Keratinocyte (primary cell): ENCODE results near the gene GJB4. TPM values are rescaled to one million over a fixed set of nuclear protein-coding genes. Genes with fewer than 3 reads are reported as not detected.
"Not testable (repeated sequence)": the region's sequence is repeated elsewhere in the genome, so short reads cannot be mapped to it uniquely, and the experiment has no call there.

Source experiments
- DNase-seq: peaks from one replicate; pipeline ENCODE4 v3.0.0-alpha.2; 2011; ENCODE audit warnings: low read depth, missing footprints, low spot score
- FAIRE-seq: peaks from 2 replicates; lab custom pipeline; 2011; peaks lifted over from hg19 to GRCh38; lab: Jason Lieb, UNC
- H2AFZ ChIP-seq: 2 replicates; pipeline ENCODE4 v1.6.0; 2012; ENCODE audit warnings: low read length, control low read depth, inconsistent platforms; ENCODE audit not compliant: control insufficient read depth
- H3K27ac ChIP-seq: 2 replicates; pipeline ENCODE4 v1.5.1; 2011; ENCODE audit warnings: low read length; ENCODE audit not compliant: control insufficient read depth, insufficient read depth
- H3K27me3 ChIP-seq: 3 replicates; pipeline ENCODE4 v1.6.0; 2011; ENCODE audit warnings: low read length; ENCODE audit not compliant: control insufficient read depth, insufficient read depth; ENCODE audit errors: extremely low read depth
- H3K36me3 ChIP-seq, 2 experiments: 2 replicates in 1 of 2; 3 replicates in 1 of 2; pipeline ENCODE4 v1.5.1; 2011; ENCODE audit warnings: low read length in 2 of 2, mild to moderate bottlenecking in 1 of 2; ENCODE audit not compliant: control insufficient read depth in 2 of 2, insufficient read depth in 2 of 2; ENCODE audit errors: extremely low read depth in 1 of 2
- H3K4me1 ChIP-seq: 3 replicates; pipeline ENCODE4 v1.5.1; 2011; ENCODE audit warnings: low read length; ENCODE audit not compliant: control insufficient read depth, insufficient read depth; ENCODE audit errors: extremely low read depth
- H3K4me2 ChIP-seq: 3 replicates; pipeline ENCODE4 v1.6.0; 2011; ENCODE audit warnings: low read depth, low read length; ENCODE audit not compliant: control insufficient read depth, insufficient read depth; ENCODE audit errors: extremely low read depth
- H3K4me3 ChIP-seq, 3 experiments: fragments of 200-600 bp in 1 of 3; sonication (generic) in 1 of 3; 2 replicates in 2 of 3; 3 replicates in 1 of 3; pipeline ENCODE4 v1.5.1; 2011 to 2016; ENCODE audit warnings: low read length in 3 of 3, mild to moderate bottlenecking in 3 of 3, control low read depth in 2 of 3, inconsistent platforms in 1 of 3, low read depth in 1 of 3, mixed read lengths in 1 of 3, mixed run types in 1 of 3, moderate library complexity in 1 of 3; ENCODE audit not compliant: control insufficient read depth in 2 of 3, insufficient read depth in 2 of 3; ENCODE audit errors: extremely low read depth in 1 of 3
- H3K79me2 ChIP-seq: 2 replicates; pipeline ENCODE4 v1.6.0; 2012; ENCODE audit warnings: low read length; ENCODE audit not compliant: control insufficient read depth, insufficient read depth
- H3K9ac ChIP-seq: 3 replicates; pipeline ENCODE4 v1.6.0; 2011; ENCODE audit warnings: low read length; ENCODE audit not compliant: control insufficient read depth, insufficient read depth; ENCODE audit errors: extremely low read depth
- H3K9me1 ChIP-seq: 3 replicates; pipeline ENCODE4 v1.6.0; 2011; ENCODE audit warnings: low read length; ENCODE audit not compliant: control insufficient read depth, insufficient read depth; ENCODE audit errors: extremely low read depth
- H3K9me3 ChIP-seq: 2 replicates; pipeline ENCODE4 v1.5.1; 2012; ENCODE audit warnings: low read depth, low read length; ENCODE audit not compliant: control insufficient read depth
- H4K20me1 ChIP-seq: 3 replicates; pipeline ENCODE4 v1.6.0; 2011; ENCODE audit warnings: low read length; ENCODE audit not compliant: control insufficient read depth, insufficient read depth; ENCODE audit errors: extremely low read depth
- EZH2 ChIP-seq: IDR thresholded peaks from one replicate; pipeline ENCODE4 v1.6.1; 2012; ENCODE audit warnings: inconsistent platforms, mild to moderate bottlenecking, low read length, moderate library complexity
- dilution Hi-C: fragments of 300-500 bp; cut with MboI; formaldehyde crosslinking; loops from one replicate; pipeline ENCODE4 v1.7.0; 2020; ENCODE audit warnings: low sequenced_read_pairs; ENCODE audit not compliant: extremely low pct_ligation_motif_present
- polyA plus RNA-seq, 5 experiments: library from polyadenylated mRNA; depleted of rRNA in 3 of 5; stranded (reverse) in 3 of 5; stranded (forward) in 1 of 5; unstranded in 1 of 5; fragments of >200 nt; gene quantifications; 1 replicate in 1 of 5; 2 replicates in 3 of 5; 3 replicates in 1 of 5; pipeline versions ENCODE4 v1.2.1 to v1.2.3, GENCODE V29; 2011 to 2012; ENCODE audit warnings: missing spikeins in 2 of 5, low read depth in 1 of 5, low replicate concordance in 1 of 5
- TF ChIP-seq, protein P1 (sequence below), 3 experiments: IDR thresholded peaks in 1 of 3; conservative IDR thresholded peaks in 1 of 3; optimal IDR thresholded peaks in 1 of 3; 2 replicates in 2 of 3; 3 replicates in 1 of 3; pipeline versions ENCODE3 to v1.5.1; 2011; ENCODE audit warnings: low read length in 3 of 3, mild to moderate bottlenecking in 3 of 3, moderate library complexity in 2 of 3, control low read depth in 1 of 3, inconsistent platforms in 1 of 3; ENCODE audit not compliant: insufficient read depth in 2 of 3; ENCODE audit errors: extremely low read depth in 1 of 3

GJB4 gene
- polyA plus RNA-seq, 1 donor (not counting 4 experiments of a cell fraction or from before 2014, with no cell fraction given) = 18.1 TPM

DNA sequence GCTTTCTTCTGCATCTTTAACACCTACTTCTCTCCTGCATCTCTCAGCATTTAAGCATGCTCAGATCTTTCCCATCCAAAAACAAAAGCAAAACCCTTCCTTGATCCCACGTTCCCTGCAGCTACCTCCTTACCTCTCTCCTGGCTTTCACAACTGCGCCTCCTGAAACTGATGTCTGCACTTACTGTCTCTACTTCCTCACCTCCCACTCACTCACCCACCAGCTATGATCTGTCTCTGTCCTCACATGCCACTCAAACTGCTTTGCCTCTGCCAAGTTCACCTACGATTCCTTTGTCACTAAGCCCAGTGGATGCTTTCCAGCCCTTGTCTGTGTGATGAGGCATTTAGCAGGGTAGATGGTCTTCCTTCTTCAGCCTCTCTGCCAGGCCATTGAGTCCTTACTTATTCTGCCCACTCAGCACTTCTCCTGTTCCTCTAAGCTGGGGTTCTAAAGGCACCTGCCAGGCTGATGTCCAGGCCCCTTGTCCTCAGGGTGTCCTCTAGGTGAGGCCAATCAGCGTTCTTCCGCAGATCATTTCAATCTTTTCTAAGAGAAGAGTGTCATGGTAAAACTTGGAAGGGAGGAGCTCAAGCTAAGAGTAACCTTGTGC is 11.5 kb downstream of the GJB4 start:
- Histone ChIP-seq H3K4me2 (peak overlapping the region; percentile 48), H2AFZ (peak overlapping the region; percentile 25), H3K79me2 (no peaks in the 10 kb centered on the region), H3K27me3 (no peaks in the 10 kb centered on the region), H3K27ac (no peak overlapping the region), H3K9ac (no peak overlapping the region), H3K36me3 (no peaks in the 10 kb centered on the region), H3K9me3 (no peaks in the 10 kb centered on the region), H3K9me1 (no peaks in the 10 kb centered on the region), H3K4me3 (no peak overlapping the region), H3K4me1 (peaks cover 20% of the 10 kb centered on the region), H4K20me1 (no peaks in the 10 kb centered on the region)
- no peak for DNase-seq
- TF ChIP-seq, protein P1, sequence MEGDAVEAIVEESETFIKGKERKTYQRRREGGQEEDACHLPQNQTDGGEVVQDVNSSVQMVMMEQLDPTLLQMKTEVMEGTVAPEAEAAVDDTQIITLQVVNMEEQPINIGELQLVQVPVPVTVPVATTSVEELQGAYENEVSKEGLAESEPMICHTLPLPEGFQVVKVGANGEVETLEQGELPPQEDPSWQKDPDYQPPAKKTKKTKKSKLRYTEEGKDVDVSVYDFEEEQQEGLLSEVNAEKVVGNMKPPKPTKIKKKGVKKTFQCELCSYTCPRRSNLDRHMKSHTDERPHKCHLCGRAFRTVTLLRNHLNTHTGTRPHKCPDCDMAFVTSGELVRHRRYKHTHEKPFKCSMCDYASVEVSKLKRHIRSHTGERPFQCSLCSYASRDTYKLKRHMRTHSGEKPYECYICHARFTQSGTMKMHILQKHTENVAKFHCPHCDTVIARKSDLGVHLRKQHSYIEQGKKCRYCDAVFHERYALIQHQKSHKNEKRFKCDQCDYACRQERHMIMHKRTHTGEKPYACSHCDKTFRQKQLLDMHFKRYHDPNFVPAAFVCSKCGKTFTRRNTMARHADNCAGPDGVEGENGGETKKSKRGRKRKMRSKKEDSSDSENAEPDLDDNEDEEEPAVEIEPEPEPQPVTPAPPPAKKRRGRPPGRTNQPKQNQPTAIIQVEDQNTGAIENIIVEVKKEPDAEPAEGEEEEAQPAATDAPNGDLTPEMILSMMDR (optimal IDR thresholded peaks at IDR 0.05 in 1 of 3, IDR thresholded peaks at IDR 0.05 in 1 of 3, conservative IDR thresholded peaks at IDR 0.05 in 1 of 3; ENCODE audit: extremely low read depth in 1 of 3, insufficient read depth in 2 of 3, low read length in 3 of 3) = no peak
- no peak for TF ChIP-seq EZH2
- peak; percentile 69 for FAIRE-seq
- dilution Hi-C loops = no loop called here

DNA sequence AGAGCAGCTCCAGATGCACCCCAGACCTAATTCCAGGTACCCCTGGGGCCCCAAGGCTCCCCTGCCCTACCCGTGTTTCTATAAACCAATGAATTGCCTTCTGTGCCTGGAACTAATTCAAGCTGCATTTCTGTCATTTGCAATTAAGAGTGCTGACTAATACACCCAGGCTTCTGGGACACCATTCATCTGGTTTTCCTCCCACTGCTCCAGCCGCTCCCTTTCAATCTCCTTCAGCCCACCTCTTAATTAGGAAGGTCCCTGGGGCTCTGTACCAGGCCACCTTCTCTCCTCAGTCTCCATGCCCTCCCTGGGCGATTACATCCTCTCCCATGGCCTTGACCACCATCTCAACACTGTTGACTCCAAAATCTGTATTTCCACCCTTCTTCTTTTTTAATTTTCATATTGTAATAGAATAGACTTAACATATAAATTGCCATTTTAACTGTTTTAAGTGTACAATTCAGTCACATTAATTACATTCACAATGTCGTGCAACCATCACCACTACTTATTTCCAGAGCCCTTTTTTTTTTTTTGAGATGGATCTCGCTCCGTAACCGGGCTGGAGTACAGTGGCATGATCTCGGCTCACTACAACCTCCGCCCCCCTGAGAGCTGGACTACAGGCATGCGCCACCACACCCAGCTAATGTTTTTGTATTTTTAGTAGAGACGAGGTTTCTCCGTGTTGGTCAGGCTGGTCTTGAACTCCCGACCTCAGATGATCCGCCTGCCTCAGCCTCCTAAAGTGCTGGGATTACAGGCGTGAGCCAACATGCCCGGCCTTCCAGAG is 12.2 kb downstream of the GJB4 start:
- H4K20me1 ChIP-seq = no peaks in the 10 kb centered on the region
- H3K4me3 ChIP-seq = no peak overlapping the region
- no peak for DNase-seq
- dilution Hi-C loops = no loop called here
- H3K9ac ChIP-seq = no peak overlapping the region
- H3K9me3 ChIP-seq = no peaks in the 10 kb centered on the region
- peak overlapping the region; percentile 48 for H3K4me2 ChIP-seq
- H3K36me3 ChIP-seq = no peaks in the 10 kb centered on the region
- no peak overlapping the region for H2AFZ ChIP-seq
- no peaks in the 10 kb centered on the region for H3K79me2 ChIP-seq
- no peaks in the 10 kb centered on the region for H3K27me3 ChIP-seq
- H3K27ac ChIP-seq = no peak overlapping the region
- H3K9me1 ChIP-seq = no peaks in the 10 kb centered on the region
- peaks cover 23% of the 10 kb centered on the region for H3K4me1 ChIP-seq
- TF ChIP-seq, protein P1 (optimal IDR thresholded peaks at IDR 0.05 in 1 of 3, IDR thresholded peaks at IDR 0.05 in 1 of 3, conservative IDR thresholded peaks at IDR 0.05 in 1 of 3; ENCODE audit: extremely low read depth in 1 of 3, insufficient read depth in 2 of 3, low read length in 3 of 3) = no peak
- TF ChIP-seq EZH2 = no peak
- FAIRE-seq = peak; percentile 62

DNA sequence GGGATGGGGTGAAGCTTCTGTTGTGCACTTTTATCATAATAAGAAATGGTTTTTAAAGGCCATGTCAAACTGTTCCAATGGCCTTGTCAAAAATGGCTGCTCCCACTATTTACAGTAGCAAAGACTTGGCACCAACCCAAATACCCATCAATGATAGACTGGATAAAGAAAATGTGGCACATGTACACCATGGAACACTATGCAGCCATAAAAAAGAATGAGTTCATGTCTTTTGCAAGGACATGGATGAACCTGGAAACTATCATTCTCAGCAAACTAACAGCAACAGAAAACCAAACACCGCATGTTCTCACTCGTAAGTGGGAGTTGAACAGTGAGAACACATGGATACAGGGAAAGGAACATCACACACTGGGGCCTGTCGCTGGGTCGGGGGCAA is 13.6 kb downstream of the GJB4 start:
- H3K9me1 ChIP-seq, H4K20me1 ChIP-seq, H2AFZ ChIP-seq, H3K9me3 ChIP-seq, H3K4me3 ChIP-seq, H3K27ac ChIP-seq, FAIRE-seq, dilution Hi-C loops, H3K79me2 ChIP-seq, H3K27me3 ChIP-seq, H3K4me2 ChIP-seq, H3K9ac ChIP-seq, H3K36me3 ChIP-seq, DNase-seq: not testable (repeated sequence)
- peaks cover 32% of the 10 kb centered on the region for H3K4me1 ChIP-seq
